Gastrocnemius medialis (tissue), 4 donors: ENCODE data around the gene COL4A3. TPM values are rescaled to one million over a fixed set of nuclear protein-coding genes. Genes with fewer than 3 reads are reported as not detected.
A peak's percentile ranks its signal among the peaks of the same experiment; 100 is the strongest.

Experiments
- ATAC-seq, 2 donors: fragments of 150-250 bp; one replicate each; pipeline ENCODE4 v1.9.1; 2016
- DNase-seq, 2 donors: peaks; one replicate each; pipeline ENCODE4 v3.0.0-alpha.2; 2019
- H3K27ac ChIP-seq, 4 donors: fragments of 200-600 bp; sonication (generic); 1 replicate in 1 of 4; 2 replicates in 3 of 4; pipeline ENCODE4 v1.5.1; 2016 to 2018; ENCODE audit warnings: mild to moderate bottlenecking in 2 of 4, moderate library complexity in 1 of 4
- H3K27me3 ChIP-seq, 3 donors: fragments of 200-600 bp; sonication (generic) in 2 of 3; 1 replicate in 1 of 3; 2 replicates in 2 of 3; pipeline versions ENCODE4 v1.5.1 to v1.6.0; 2016 to 2019; ENCODE audit warnings: mild to moderate bottlenecking in 1 of 3, moderate library complexity in 1 of 3
- H3K36me3 ChIP-seq, 2 donors: fragments of 200-600 bp; sonication (generic) in 1 of 2; one replicate each; pipeline ENCODE4 v1.5.1; 2017 to 2018
- H3K4me1 ChIP-seq, 2 donors: fragments of 200-600 bp; sonication (generic) in 1 of 2; one replicate each; pipeline ENCODE4 v1.5.1; 2016 to 2017; ENCODE audit warnings: mild to moderate bottlenecking in 2 of 2
- H3K4me3 ChIP-seq, 4 donors: fragments of 200-600 bp; sonication (generic) in 3 of 4; 1 replicate in 1 of 4; 2 replicates in 3 of 4; pipeline ENCODE4 v1.5.1; 2016 to 2019; ENCODE audit warnings: mild to moderate bottlenecking in 2 of 4
- H3K9me3 ChIP-seq, 3 donors: fragments of 200-600 bp; sonication (generic) in 2 of 3; 1 replicate in 1 of 3; 2 replicates in 2 of 3; pipeline ENCODE4 v1.5.1; 2016 to 2019
- POLR2A ChIP-seq, 2 donors: fragments of 450-650 bp; IDR thresholded peaks; one replicate each; pipeline ENCODE4 v1.6.1; 2017; ENCODE audit warnings: antibody characterized with exemption in 2 of 2, mild to moderate bottlenecking in 2 of 2, moderate library complexity in 2 of 2
- in situ Hi-C, 4 donors: fragments of 200-750 bp; cut with MboI; loops; one replicate each; pipeline versions ENCODE4 v1.15.0 to v1.8.0; 2017; ENCODE audit warnings: low sequenced_read_pairs in 4 of 4
- intact Hi-C: fragments of 100-400 bp; cut with DNase I; formaldehyde crosslinking; loops from one replicate; pipeline ENCODE4 v1.15.1; 2023; ENCODE audit warnings: low total_unique reads
- total RNA-seq, 4 donors: library from RNA; depleted of rRNA; stranded (reverse); fragments of >200 nt; gene quantifications; one replicate each; pipeline versions ENCODE4 v1.1.0 to v1.2.3, GENCODE V29; 2016
- TF ChIP-seq, protein P1 (sequence below), 5 experiments: fragments of 450-650 bp in 3 of 5; fragments of 200-600 bp in 2 of 5; sonication (generic) in 2 of 5; IDR thresholded peaks in 4 of 5; conservative IDR thresholded peaks in 1 of 5; 1 replicate in 4 of 5; 2 replicates in 1 of 5; pipeline ENCODE4 v1.5.1; 2016 to 2019; ENCODE audit warnings: antibody characterized with exemption in 5 of 5, mild to moderate bottlenecking in 3 of 5, moderate library complexity in 3 of 5

The COL4A3 gene
- total RNA-seq, 4 donors from 2014 or later, result 1.9 to 66.8 (median 3.8) TPM

GRCh38 chr2:227152093-227152766 lies 12.2 kb upstream of the COL4A3 start:
- ATAC-seq, result no peak
- H3K9me3 ChIP-seq, result no peaks in the 10 kb centered on the region
- TF ChIP-seq, protein P1, sequence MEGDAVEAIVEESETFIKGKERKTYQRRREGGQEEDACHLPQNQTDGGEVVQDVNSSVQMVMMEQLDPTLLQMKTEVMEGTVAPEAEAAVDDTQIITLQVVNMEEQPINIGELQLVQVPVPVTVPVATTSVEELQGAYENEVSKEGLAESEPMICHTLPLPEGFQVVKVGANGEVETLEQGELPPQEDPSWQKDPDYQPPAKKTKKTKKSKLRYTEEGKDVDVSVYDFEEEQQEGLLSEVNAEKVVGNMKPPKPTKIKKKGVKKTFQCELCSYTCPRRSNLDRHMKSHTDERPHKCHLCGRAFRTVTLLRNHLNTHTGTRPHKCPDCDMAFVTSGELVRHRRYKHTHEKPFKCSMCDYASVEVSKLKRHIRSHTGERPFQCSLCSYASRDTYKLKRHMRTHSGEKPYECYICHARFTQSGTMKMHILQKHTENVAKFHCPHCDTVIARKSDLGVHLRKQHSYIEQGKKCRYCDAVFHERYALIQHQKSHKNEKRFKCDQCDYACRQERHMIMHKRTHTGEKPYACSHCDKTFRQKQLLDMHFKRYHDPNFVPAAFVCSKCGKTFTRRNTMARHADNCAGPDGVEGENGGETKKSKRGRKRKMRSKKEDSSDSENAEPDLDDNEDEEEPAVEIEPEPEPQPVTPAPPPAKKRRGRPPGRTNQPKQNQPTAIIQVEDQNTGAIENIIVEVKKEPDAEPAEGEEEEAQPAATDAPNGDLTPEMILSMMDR (IDR thresholded peaks at IDR 0.05 in 4 of 5, conservative IDR thresholded peaks at IDR 0.05 in 1 of 5), result no peak
- no peak for TF ChIP-seq POLR2A (IDR thresholded peaks at IDR 0.05)
- peaks cover 7 to 32% of the 10 kb centered on the region in 2 donors for H3K4me1 ChIP-seq
- H3K4me3 ChIP-seq, result no peak overlapping the region
- H3K36me3 ChIP-seq, result peaks cover 0 to under 1% of the 10 kb centered on the region in 2 donors
- no peak for DNase-seq
- intact Hi-C loops, result no loop called here
- in situ Hi-C loops, result no loop called here
- no peak overlapping the region for H3K27ac ChIP-seq
- no peaks in the 10 kb centered on the region for H3K27me3 ChIP-seq

DNA sequence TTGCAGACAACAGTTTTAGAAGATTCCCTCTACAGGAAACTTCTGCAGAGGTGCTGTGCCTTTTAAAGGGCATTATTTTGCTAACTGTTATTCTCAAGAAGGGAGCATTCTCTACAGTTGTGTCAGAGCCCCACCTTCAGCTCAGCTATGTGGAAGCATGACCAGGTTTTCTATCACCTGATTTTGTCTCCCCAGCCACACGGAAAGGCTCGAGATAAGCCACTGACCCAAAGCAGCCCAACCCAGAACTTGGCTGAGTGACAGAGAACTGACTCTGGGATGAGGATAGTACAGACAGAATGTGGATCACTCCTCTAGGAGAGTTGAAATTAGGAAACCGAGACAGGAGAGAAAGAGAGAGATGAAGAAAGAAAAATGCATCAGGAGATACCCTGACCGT lies 11.1 kb upstream of the COL4A3 start:
- TF ChIP-seq POLR2A (IDR thresholded peaks at IDR 0.05), result no peak
- TF ChIP-seq, protein P1 (IDR thresholded peaks at IDR 0.05 in 4 of 5, conservative IDR thresholded peaks at IDR 0.05 in 1 of 5), result no peak

GRCh38 chr2:227153758-227154486 lies 10.5 kb upstream of the COL4A3 start:
- TF ChIP-seq POLR2A (IDR thresholded peaks at IDR 0.05), result no peak
- TF ChIP-seq, protein P1 (IDR thresholded peaks at IDR 0.05 in 4 of 5, conservative IDR thresholded peaks at IDR 0.05 in 1 of 5), result no peak
- DNase-seq (peak in 1 of 2 donors; percentile 45), ATAC-seq (peak; percentile 50 to 66)
- intact Hi-C loops (no loop called here), in situ Hi-C loops (no loop called here)
- Histone ChIP-seq H3K27me3 (no peaks in the 10 kb centered on the region), H3K36me3 (no peaks in the 10 kb centered on the region), H3K9me3 (no peaks in the 10 kb centered on the region), H3K4me1 (peaks cover 11 to 37% of the 10 kb centered on the region in 2 donors), H3K27ac (peak overlapping the region; percentile 4 to 50 (median 30)), H3K4me3 (no peak overlapping the region)

More for the DNA sequence above, 11.1 kb upstream of the COL4A3 start:
- in situ Hi-C loops (no loop called here), intact Hi-C loops (no loop called here)
- no peaks in the 10 kb centered on the region for H3K36me3 ChIP-seq
- ATAC-seq (no peak), DNase-seq (no peak)
- H3K9me3 ChIP-seq, result no peaks in the 10 kb centered on the region
- peak overlapping the region; percentile 4 to 44 (median 30) for H3K27ac ChIP-seq
- peaks cover 11 to 35% of the 10 kb centered on the region in 2 donors for H3K4me1 ChIP-seq
- no peaks in the 10 kb centered on the region for H3K27me3 ChIP-seq
- H3K4me3 ChIP-seq, result no peak overlapping the region

GRCh38 chr2:227154986-227155774 lies 9.2 kb upstream of the COL4A3 start:
- no peak overlapping the region for H3K4me3 ChIP-seq
- ATAC-seq (no peak), DNase-seq (no peak)
- in situ Hi-C loops, result no loop called here
- H3K4me1 ChIP-seq, result peaks cover 14 to 42% of the 10 kb centered on the region in 2 donors
- intact Hi-C loops, result no loop called here
- no peak for TF ChIP-seq POLR2A (IDR thresholded peaks at IDR 0.05)
- TF ChIP-seq, protein P1 (IDR thresholded peaks at IDR 0.05 in 4 of 5, conservative IDR thresholded peaks at IDR 0.05 in 1 of 5), result no peak
- H3K27ac ChIP-seq, result no peak overlapping the region
- no peaks in the 10 kb centered on the region for H3K27me3 ChIP-seq
- H3K36me3 ChIP-seq, result no peaks in the 10 kb centered on the region
- H3K9me3 ChIP-seq, result no peaks in the 10 kb centered on the region
